Measurements from ENCODE around the gene KCNN3.

KCNN3 gene

GRCh38 chr1:154851392-154852177, 18.5 kb downstream of the KCNN3 start:
- Histone ChIP-seq H3K4me3 (ENCODE audit: insufficient read depth, low read depth, low read length) (no peak overlapping the region), H3K36me3 (ENCODE audit: control insufficient read depth, insufficient read depth, low read length) (no peaks in the 10 kb centered on the region), H3K9me3 (ENCODE audit: control insufficient read depth, low read length) (no peaks in the 10 kb centered on the region), H3K27me3 (ENCODE audit: control insufficient read depth, insufficient read depth, low read length, poor library complexity, severe bottlenecking) (no peaks in the 10 kb centered on the region), H3K27ac (ENCODE audit: insufficient read depth, low read depth, low read length, poor library complexity, severe bottlenecking) (no peak overlapping the region), H3K4me1 (ENCODE audit: control insufficient read depth, insufficient read depth, low read length) (peaks cover 19% of the 10 kb centered on the region)
- 55 to 62% methylated on average over 9 of the region's 9 CpGs for WGBS, 2 experiments

DNA sequence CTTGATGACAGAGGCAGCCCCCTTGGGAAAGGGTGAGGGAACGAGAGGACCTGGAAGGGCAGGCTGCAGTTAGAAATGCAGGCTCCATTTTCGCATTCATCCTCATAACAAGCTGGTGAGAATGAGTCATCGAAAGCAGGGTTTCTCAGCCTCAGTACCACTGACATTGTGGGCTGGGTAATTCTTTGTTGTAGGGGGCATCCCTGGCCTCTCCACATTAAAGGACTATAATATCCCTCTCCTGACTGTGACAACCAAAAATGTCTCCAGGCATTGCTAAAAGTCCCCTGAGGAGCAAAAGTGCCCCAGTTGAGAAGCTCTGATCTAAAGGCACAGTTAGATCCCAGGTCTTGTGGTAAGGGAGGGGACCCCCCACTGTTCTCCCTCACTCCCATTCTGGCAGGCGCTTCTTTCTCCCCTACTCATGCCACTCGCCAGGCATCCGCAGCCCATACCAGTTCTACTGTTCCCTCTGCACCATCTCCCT, 20.4 kb downstream of the KCNN3 start:
- Histone ChIP-seq H3K27ac (ENCODE audit: insufficient read depth, low read depth, low read length, poor library complexity, severe bottlenecking) (no peak overlapping the region), H3K27me3 (ENCODE audit: control insufficient read depth, insufficient read depth, low read length, poor library complexity, severe bottlenecking) (no peaks in the 10 kb centered on the region), H3K4me1 (ENCODE audit: control insufficient read depth, insufficient read depth, low read length) (peaks cover 29% of the 10 kb centered on the region), H3K36me3 (ENCODE audit: control insufficient read depth, insufficient read depth, low read length) (no peaks in the 10 kb centered on the region), H3K4me3 (ENCODE audit: insufficient read depth, low read depth, low read length) (no peak overlapping the region), H3K9me3 (ENCODE audit: control insufficient read depth, low read length) (no peaks in the 10 kb centered on the region)
- 75 to 76% methylated on average over 6 of the region's 6 CpGs for WGBS, 2 experiments

DNA sequence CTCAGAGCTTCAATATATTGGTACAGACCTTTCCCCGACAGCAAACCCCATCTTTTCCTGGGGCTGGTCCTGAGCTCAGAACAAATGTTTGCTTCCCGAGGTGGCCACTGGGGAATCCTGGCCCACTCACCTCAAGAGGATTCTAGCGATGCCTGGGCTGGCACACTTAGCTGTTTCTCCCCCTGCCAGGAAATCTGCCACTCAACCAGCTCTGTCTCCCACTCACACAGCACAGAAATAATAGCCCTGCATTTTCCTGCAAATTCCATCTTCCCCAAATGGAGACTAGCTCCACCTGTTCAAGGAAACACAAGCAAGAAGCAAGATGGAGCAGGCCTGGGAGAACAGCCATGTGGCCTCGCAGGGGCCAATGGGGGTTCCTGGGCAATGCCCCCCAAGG, 21.1 kb downstream of the KCNN3 start:
- H3K27me3 ChIP-seq (ENCODE audit: control insufficient read depth, insufficient read depth, low read length, poor library complexity, severe bottlenecking) = no peaks in the 10 kb centered on the region
- H3K27ac ChIP-seq (ENCODE audit: insufficient read depth, low read depth, low read length, poor library complexity, severe bottlenecking) = no peak overlapping the region
- no peaks in the 10 kb centered on the region for H3K36me3 ChIP-seq (ENCODE audit: control insufficient read depth, insufficient read depth, low read length)
- WGBS, 2 experiments = 89 to 90% methylated on average over 4 of the region's 4 CpGs
- no peaks in the 10 kb centered on the region for H3K9me3 ChIP-seq (ENCODE audit: control insufficient read depth, low read length)
- peaks cover 29% of the 10 kb centered on the region for H3K4me1 ChIP-seq (ENCODE audit: control insufficient read depth, insufficient read depth, low read length)
- no peak overlapping the region for H3K4me3 ChIP-seq (ENCODE audit: insufficient read depth, low read depth, low read length)

GRCh38 chr1:154847891-154848290, 22.2 kb downstream of the KCNN3 start:
- no peaks in the 10 kb centered on the region for H3K9me3 ChIP-seq (ENCODE audit: control insufficient read depth, low read length)
- H3K36me3 ChIP-seq (ENCODE audit: control insufficient read depth, insufficient read depth, low read length) = no peaks in the 10 kb centered on the region
- WGBS, 2 experiments = 93 to 96% methylated on average over 13 of the region's 13 CpGs
- H3K4me1 ChIP-seq (ENCODE audit: control insufficient read depth, insufficient read depth, low read length) = peaks cover 29% of the 10 kb centered on the region
- H3K4me3 ChIP-seq (ENCODE audit: insufficient read depth, low read depth, low read length) = no peak overlapping the region
- H3K27ac ChIP-seq (ENCODE audit: insufficient read depth, low read depth, low read length, poor library complexity, severe bottlenecking) = no peak overlapping the region
- no peaks in the 10 kb centered on the region for H3K27me3 ChIP-seq (ENCODE audit: control insufficient read depth, insufficient read depth, low read length, poor library complexity, severe bottlenecking)

DNA sequence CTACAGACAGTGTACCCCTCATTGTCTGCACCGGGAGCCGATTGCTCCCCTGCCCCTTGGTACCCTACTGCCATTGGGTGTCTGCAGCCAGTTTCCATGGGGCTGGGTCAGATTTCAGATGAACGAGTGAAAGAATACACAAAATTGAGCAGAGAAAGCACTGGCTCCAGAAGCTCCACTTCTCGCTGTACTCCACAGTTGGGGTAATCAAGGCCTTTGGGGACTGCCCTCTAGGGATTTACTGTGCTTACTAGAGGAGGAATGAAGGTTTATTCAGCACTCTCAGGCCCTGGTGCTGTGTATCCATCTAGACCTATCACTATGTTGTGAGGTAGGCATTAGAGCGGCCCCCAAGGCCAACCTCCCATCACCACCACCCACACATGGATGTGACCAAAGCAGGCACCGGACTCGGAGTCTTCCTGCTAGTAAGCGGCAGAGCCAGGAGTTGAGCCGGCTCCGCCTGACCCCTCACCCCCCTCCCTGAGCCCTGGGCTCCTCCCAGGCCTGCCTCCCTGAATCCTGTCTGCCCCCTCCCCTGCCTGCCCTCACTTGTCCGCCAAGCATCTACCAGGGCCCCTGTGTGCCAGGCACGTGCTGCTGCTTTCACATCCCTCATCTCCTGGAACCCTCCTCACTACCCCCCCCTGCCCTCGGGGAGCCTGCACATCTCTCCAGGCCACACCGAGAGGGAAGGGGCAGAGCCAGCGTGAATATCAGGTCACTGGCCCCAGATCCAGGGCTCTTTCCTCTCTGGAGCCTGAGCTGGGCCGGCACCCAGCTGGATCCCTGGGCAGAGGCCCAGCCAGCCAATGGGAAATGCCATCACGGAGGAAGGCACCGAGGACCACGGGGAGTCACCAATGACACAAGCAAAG, 23.3 kb downstream of the KCNN3 start:
- Histone ChIP-seq H3K9me3 (ENCODE audit: control insufficient read depth, low read length) (no peaks in the 10 kb centered on the region), H3K27me3 (ENCODE audit: control insufficient read depth, insufficient read depth, low read length, poor library complexity, severe bottlenecking) (no peaks in the 10 kb centered on the region), H3K36me3 (ENCODE audit: control insufficient read depth, insufficient read depth, low read length) (no peaks in the 10 kb centered on the region), H3K4me3 (ENCODE audit: insufficient read depth, low read depth, low read length) (no peak overlapping the region), H3K27ac (ENCODE audit: insufficient read depth, low read depth, low read length, poor library complexity, severe bottlenecking) (no peak overlapping the region), H3K4me1 (ENCODE audit: control insufficient read depth, insufficient read depth, low read length) (peaks cover 29% of the 10 kb centered on the region)
- 78 to 81% methylated on average over 19 of the region's 19 CpGs for WGBS, 2 experiments

GRCh38 chr1:154845879-154846278, 24.2 kb downstream of the KCNN3 start:
- no peaks in the 10 kb centered on the region for H3K9me3 ChIP-seq (ENCODE audit: control insufficient read depth, low read length)
- 90 to 92% methylated on average over 6 of the region's 6 CpGs for WGBS, 2 experiments
- H3K27me3 ChIP-seq (ENCODE audit: control insufficient read depth, insufficient read depth, low read length, poor library complexity, severe bottlenecking) = no peaks in the 10 kb centered on the region
- H3K4me3 ChIP-seq (ENCODE audit: insufficient read depth, low read depth, low read length) = no peak overlapping the region
- peaks cover 33% of the 10 kb centered on the region for H3K4me1 ChIP-seq (ENCODE audit: control insufficient read depth, insufficient read depth, low read length)
- no peaks in the 10 kb centered on the region for H3K36me3 ChIP-seq (ENCODE audit: control insufficient read depth, insufficient read depth, low read length)
- no peak overlapping the region for H3K27ac ChIP-seq (ENCODE audit: insufficient read depth, low read depth, low read length, poor library complexity, severe bottlenecking)

- no peak overlapping the region for H3K27ac ChIP-seq (ENCODE audit: insufficient read depth, low read depth, low read length, poor library complexity, severe bottlenecking)
- WGBS, 2 experiments = 90 to 93% methylated on average over 3 of the region's 3 CpGs
- H3K9me3 ChIP-seq (ENCODE audit: control insufficient read depth, low read length) = no peaks in the 10 kb centered on the region
- H3K36me3 ChIP-seq (ENCODE audit: control insufficient read depth, insufficient read depth, low read length) = no peaks in the 10 kb centered on the region
- no peak overlapping the region for H3K4me3 ChIP-seq (ENCODE audit: insufficient read depth, low read depth, low read length)
- peaks cover 39% of the 10 kb centered on the region for H3K4me1 ChIP-seq (ENCODE audit: control insufficient read depth, insufficient read depth, low read length)
- no peaks in the 10 kb centered on the region for H3K27me3 ChIP-seq (ENCODE audit: control insufficient read depth, insufficient read depth, low read length, poor library complexity, severe bottlenecking)
Observed at GRCh38 chr1:154845174-154845573, 24.9 kb downstream of the KCNN3 start.

DNA sequence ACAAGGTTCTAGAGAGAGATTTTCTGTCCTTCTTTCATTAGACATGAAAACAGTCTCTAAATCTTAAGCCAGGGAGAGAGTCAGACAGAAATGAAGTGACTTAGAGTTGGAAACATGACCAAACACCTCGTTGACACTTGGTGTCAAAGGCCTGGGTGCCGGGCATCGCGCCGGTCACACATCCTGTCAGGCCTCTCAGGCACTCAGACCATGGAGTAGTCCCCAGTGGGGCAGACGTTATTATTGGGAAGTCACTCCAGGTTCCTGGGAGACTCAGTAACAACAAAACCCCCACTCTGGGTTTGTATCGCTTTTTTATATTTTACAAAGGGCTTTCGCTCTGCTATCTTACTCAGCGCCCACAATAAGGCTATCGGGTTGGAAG, 25.8 kb downstream of the KCNN3 start:
- Histone ChIP-seq H3K36me3 (ENCODE audit: control insufficient read depth, insufficient read depth, low read length) (no peaks in the 10 kb centered on the region), H3K4me3 (ENCODE audit: insufficient read depth, low read depth, low read length) (no peak overlapping the region), H3K27ac (ENCODE audit: insufficient read depth, low read depth, low read length, poor library complexity, severe bottlenecking) (no peak overlapping the region), H3K4me1 (ENCODE audit: control insufficient read depth, insufficient read depth, low read length) (peaks cover 41% of the 10 kb centered on the region), H3K27me3 (ENCODE audit: control insufficient read depth, insufficient read depth, low read length, poor library complexity, severe bottlenecking) (no peaks in the 10 kb centered on the region), H3K9me3 (ENCODE audit: control insufficient read depth, low read length) (no peaks in the 10 kb centered on the region)
- WGBS, 2 experiments = 84 to 88% methylated on average over 10 of the region's 10 CpGs

DNA sequence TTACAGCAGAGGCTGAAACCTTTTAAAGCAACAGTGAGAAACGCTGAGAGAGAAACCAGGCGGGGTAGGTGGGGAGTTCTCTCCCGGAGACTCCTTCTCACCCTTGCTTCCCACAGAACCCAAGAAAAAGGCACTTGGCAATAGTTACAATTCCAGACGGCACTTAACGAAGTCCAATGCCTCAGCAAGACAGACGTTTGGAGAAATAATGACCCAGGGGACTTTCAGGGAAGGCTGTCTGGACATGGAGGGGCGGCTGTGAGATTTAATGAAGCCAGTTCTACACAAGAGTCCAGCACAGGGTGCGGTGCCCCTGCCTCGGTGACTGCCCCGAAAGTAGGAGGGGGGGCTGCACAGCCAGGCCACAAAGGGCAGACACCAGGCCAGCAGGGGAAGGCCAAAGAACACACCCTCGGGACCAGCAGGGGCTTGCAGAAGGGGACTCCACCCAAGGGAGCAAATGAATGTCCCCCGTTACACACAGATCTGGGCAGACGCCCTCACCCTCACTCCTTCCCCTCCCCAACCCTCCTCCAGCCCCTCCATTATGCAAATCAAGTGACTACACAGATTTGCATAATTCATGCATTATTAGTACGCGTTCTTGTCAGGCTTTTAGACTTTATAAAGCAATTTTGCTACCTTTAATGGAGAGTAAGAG, 26.3 kb downstream of the KCNN3 start:
- no peak overlapping the region for H3K4me3 ChIP-seq (ENCODE audit: insufficient read depth, low read depth, low read length)
- 83 to 84% methylated on average over 15 of the region's 15 CpGs for WGBS, 2 experiments

GRCh38 chr1:154842635-154843034, 27.4 kb downstream of the KCNN3 start:
- 90 to 94% methylated on average over 7 of the region's 8 CpGs for WGBS, 2 experiments
- no peaks in the 10 kb centered on the region for H3K27me3 ChIP-seq (ENCODE audit: control insufficient read depth, insufficient read depth, low read length, poor library complexity, severe bottlenecking)

More for the DNA sequence above, 26.3 kb downstream of the KCNN3 start:
- Histone ChIP-seq H3K27me3 (ENCODE audit: control insufficient read depth, insufficient read depth, low read length, poor library complexity, severe bottlenecking) (no peaks in the 10 kb centered on the region), H3K4me1 (ENCODE audit: control insufficient read depth, insufficient read depth, low read length) (peaks cover 38% of the 10 kb centered on the region), H3K27ac (ENCODE audit: insufficient read depth, low read depth, low read length, poor library complexity, severe bottlenecking) (no peak overlapping the region), H3K36me3 (ENCODE audit: control insufficient read depth, insufficient read depth, low read length) (no peaks in the 10 kb centered on the region), H3K9me3 (ENCODE audit: control insufficient read depth, low read length) (no peaks in the 10 kb centered on the region)

More at GRCh38 chr1:154842635-154843034, 27.4 kb downstream of the KCNN3 start:
- Histone ChIP-seq H3K4me1 (ENCODE audit: control insufficient read depth, insufficient read depth, low read length) (peaks cover 38% of the 10 kb centered on the region), H3K27ac (ENCODE audit: insufficient read depth, low read depth, low read length, poor library complexity, severe bottlenecking) (no peak overlapping the region), H3K4me3 (ENCODE audit: insufficient read depth, low read depth, low read length) (no peak overlapping the region), H3K9me3 (ENCODE audit: control insufficient read depth, low read length) (no peaks in the 10 kb centered on the region), H3K36me3 (ENCODE audit: control insufficient read depth, insufficient read depth, low read length) (no peaks in the 10 kb centered on the region)
